MM.1S (cell line): ENCODE data around the gene TMEM121.

Experiments
- DNase-seq: peaks from one replicate; pipeline ENCODE4 v3.0.0-alpha.2; 2015
- H2AFZ ChIP-seq: fragments of 300-600 bp; sonication (generic); 2 replicates; pipeline ENCODE4 v1.6.0; 2016; ENCODE audit warnings: antibody characterized with exemption, low read length
- H3F3A ChIP-seq: fragments of 300-600 bp; sonication (generic); 2 replicates; pipeline ENCODE4 v1.6.1; 2016; ENCODE audit warnings: mild to moderate bottlenecking, antibody characterized with exemption, low read length, moderate library complexity, mixed read lengths; ENCODE audit not compliant: insufficient read depth
- H3K27ac ChIP-seq: fragments of 300-600 bp; sonication (generic); 2 replicates; pipeline ENCODE4 v1.5.1; 2016; ENCODE audit warnings: mild to moderate bottlenecking, low read length
- H3K27me3 ChIP-seq: fragments of 300-600 bp; sonication (generic); replicated peaks from 2 replicates; pipeline ENCODE4 v1.6.0; 2016; ENCODE audit warnings: low read length; ENCODE audit not compliant: insufficient read depth
- H3K36me3 ChIP-seq: fragments of 300-600 bp; sonication (generic); replicated peaks from 2 replicates; pipeline ENCODE4 v1.6.1; 2016; ENCODE audit warnings: mild to moderate bottlenecking, low read length, mixed read lengths; ENCODE audit not compliant: insufficient read depth
- H3K4me1 ChIP-seq: fragments of 300-600 bp; sonication (generic); 2 replicates; pipeline ENCODE4 v1.6.1; 2016; ENCODE audit warnings: low read length, mixed read lengths
- H3K4me2 ChIP-seq: fragments of 300-600 bp; sonication (generic); 2 replicates; pipeline ENCODE4 v1.6.0; 2016; ENCODE audit warnings: low read depth, low read length
- H3K4me3 ChIP-seq: fragments of 300-600 bp; sonication (generic); 2 replicates; pipeline ENCODE4 v1.5.1; 2016; ENCODE audit warnings: low read length, mixed read lengths
- H3K79me2 ChIP-seq: fragments of 300-600 bp; sonication (generic); 2 replicates; pipeline ENCODE4 v1.6.1; 2016; ENCODE audit warnings: mixed run types, low read length, mixed read lengths
- H3K9ac ChIP-seq: fragments of 300-600 bp; sonication (generic); 2 replicates; pipeline ENCODE4 v1.6.1; 2016; ENCODE audit warnings: low read length, mixed read lengths
- H3K9me2 ChIP-seq: fragments of 300-600 bp; sonication (generic); replicated peaks from 2 replicates; pipeline ENCODE4 v1.6.1; 2016; ENCODE audit warnings: mild to moderate bottlenecking, low read length, mixed read lengths; ENCODE audit not compliant: insufficient read depth
- H3K9me3 ChIP-seq: fragments of 300-600 bp; sonication (generic); replicated peaks from 2 replicates; pipeline ENCODE4 v1.6.1; 2016; ENCODE audit warnings: mild to moderate bottlenecking, low read length, mixed read lengths; ENCODE audit not compliant: insufficient read depth
- H4K20me1 ChIP-seq: fragments of 300-600 bp; sonication (generic); 2 replicates; pipeline ENCODE4 v1.6.1; 2016; ENCODE audit warnings: mild to moderate bottlenecking, low read length, moderate library complexity, mixed read lengths; ENCODE audit not compliant: insufficient read depth
- EZH2 ChIP-seq: fragments of 300-600 bp; sonication (generic); optimal IDR thresholded peaks from 2 replicates; pipeline ENCODE3; 2017; ENCODE audit warnings: low read depth, mild to moderate bottlenecking, antibody characterized with exemption, low read length, mixed read lengths
- EZH2phosphoT487 ChIP-seq: fragments of 300-600 bp; sonication (generic); IDR thresholded peaks from 2 replicates; pipeline ENCODE4 v1.6.1; 2018; ENCODE audit warnings: antibody characterized with exemption, low read length
- TF ChIP-seq, protein P1 (sequence below): fragments of 300-600 bp; sonication (generic); IDR thresholded peaks from 2 replicates; pipeline ENCODE4 v1.5.1; 2016; ENCODE audit warnings: antibody characterized with exemption, low read length, mixed read lengths

Gene TMEM121

DNA sequence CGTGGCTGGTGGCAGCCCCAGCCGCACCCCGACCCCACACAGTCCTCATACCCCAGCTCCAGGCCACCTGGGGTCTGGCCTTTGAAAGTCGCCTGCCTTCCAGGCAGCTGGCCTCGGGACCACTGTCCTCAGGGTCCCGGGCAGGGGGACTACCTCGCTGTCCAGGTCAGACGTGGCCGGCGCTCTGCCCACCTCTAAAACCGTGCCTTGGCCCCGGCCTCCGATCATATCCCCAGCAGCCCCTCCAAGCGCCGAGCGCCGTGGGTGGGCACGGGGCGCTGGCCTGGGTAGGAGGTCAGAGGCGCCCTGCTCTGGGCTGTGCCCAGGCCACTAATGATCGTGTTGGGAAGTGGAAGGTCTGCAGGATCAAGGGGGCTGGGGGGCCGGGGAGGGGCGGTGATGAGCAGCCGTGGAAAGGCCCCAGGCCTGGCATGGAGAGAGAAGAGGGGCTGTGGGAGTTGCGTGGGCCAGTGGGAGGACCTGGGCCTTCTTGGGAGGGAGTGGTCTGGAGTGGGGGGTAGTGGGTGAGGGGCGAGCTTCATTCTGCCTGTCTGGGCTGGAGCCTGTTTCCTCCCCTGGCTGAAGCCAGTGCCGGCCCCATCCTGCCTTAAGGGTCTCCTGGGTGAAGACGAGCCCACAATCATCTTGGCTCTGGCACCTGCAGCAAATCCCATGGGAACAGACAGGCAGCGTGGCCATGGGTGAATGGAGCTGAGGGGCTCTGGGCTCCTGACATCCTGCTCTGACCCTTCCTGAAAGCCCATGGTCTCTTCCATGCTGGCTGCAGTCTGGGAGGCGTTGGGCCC lies 4.9 kb downstream of the TMEM121 start:
- Histone ChIP-seq H3K79me2 (no peaks in the 10 kb centered on the region), H3F3A (no peaks in the 10 kb centered on the region), H3K4me2 (no peak overlapping the region), H3K27ac (no peak overlapping the region), H4K20me1 (no peaks in the 10 kb centered on the region), H3K4me3 (no peak overlapping the region), H3K27me3 (peaks cover 52% of the 10 kb centered on the region), H3K9ac (no peak overlapping the region), H2AFZ (no peak overlapping the region), H3K4me1 (peaks cover 4% of the 10 kb centered on the region; the same call in 1 of the 2 replicates), H3K36me3 (no peaks in the 10 kb centered on the region), H3K9me3 (no peaks in the 10 kb centered on the region), H3K9me2 (no peaks in the 10 kb centered on the region)
- no peak for DNase-seq
- TF ChIP-seq EZH2phosphoT487 (no peak), EZH2 (no peak)
- TF ChIP-seq, protein P1, sequence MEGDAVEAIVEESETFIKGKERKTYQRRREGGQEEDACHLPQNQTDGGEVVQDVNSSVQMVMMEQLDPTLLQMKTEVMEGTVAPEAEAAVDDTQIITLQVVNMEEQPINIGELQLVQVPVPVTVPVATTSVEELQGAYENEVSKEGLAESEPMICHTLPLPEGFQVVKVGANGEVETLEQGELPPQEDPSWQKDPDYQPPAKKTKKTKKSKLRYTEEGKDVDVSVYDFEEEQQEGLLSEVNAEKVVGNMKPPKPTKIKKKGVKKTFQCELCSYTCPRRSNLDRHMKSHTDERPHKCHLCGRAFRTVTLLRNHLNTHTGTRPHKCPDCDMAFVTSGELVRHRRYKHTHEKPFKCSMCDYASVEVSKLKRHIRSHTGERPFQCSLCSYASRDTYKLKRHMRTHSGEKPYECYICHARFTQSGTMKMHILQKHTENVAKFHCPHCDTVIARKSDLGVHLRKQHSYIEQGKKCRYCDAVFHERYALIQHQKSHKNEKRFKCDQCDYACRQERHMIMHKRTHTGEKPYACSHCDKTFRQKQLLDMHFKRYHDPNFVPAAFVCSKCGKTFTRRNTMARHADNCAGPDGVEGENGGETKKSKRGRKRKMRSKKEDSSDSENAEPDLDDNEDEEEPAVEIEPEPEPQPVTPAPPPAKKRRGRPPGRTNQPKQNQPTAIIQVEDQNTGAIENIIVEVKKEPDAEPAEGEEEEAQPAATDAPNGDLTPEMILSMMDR = no peak

DNA sequence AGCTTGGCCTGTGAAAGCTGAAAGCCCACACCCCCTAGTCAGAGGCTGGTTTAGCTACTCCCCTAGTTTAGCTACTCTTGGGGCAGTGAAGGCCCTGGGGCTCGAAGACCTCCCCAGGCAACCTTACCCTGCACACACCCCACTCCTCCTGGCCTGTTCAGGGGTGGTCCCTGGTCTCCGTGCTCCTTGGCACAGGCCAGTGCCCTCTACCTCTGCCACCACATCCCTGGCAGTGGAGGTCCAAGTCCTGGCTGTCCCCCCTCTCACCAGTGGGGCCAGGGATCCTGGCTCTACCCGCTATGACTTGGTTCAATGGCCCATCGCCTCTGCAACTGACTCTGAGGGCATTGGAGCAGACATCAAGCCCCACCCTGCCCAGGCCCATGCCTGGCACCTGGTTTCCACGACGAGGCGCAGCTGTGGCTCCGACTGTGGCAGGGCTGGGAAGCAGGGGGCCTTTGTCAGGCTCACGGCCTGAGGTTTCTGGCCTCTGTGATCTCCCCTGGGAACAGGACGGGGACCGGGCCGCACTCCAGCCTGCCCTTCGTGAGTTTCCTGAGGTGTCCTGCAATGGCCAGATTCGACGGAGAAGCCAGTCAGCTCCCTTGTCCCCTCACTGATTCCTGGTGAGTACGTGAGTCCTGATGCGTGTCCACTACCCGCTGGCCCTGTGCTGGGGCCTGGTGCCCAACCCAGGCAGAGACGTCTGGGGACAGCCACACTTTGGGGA lies 5.7 kb downstream of the TMEM121 start:
- Histone ChIP-seq H3K4me2 (no peak overlapping the region), H3K9ac (no peak overlapping the region)

DNA sequence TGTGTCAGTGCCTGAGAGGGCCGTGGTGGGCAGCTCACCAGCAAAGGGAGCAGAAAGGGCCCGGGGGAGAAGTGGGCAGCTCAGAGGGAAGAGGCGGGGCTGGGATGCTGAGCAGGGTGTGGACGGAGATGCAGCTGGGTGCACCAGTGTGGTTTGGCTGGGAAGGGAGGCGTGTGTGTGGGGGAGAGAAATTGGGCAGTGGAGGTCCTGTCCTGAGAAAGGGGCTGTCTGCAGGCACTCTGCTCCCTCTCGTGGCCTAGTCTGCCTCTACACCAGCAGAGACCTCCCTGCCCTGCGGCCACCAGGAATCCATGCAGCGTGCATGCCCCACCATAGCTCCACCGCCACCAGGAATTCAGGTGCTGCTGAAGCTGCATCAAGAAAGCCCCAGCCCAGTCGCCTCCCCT lies 6.4 kb downstream of the TMEM121 start:
- no peak overlapping the region for H3K27ac ChIP-seq
- no peaks in the 10 kb centered on the region for H3K9me3 ChIP-seq
- DNase-seq = no peak
- H4K20me1 ChIP-seq = no peaks in the 10 kb centered on the region
- H3K4me1 ChIP-seq = peaks cover 4% of the 10 kb centered on the region; the same call in 1 of the 2 replicates
- no peak overlapping the region for H3K9ac ChIP-seq
- no peak overlapping the region for H2AFZ ChIP-seq
- no peak overlapping the region for H3K4me2 ChIP-seq
- peaks cover 56% of the 10 kb centered on the region for H3K27me3 ChIP-seq
- H3K79me2 ChIP-seq = no peaks in the 10 kb centered on the region
- TF ChIP-seq EZH2phosphoT487 (no peak), EZH2 (no peak)
- TF ChIP-seq, protein P1 = peak; percentile 45
- H3K9me2 ChIP-seq = no peaks in the 10 kb centered on the region
- H3K36me3 ChIP-seq = no peaks in the 10 kb centered on the region
- H3K4me3 ChIP-seq = no peak overlapping the region
- H3F3A ChIP-seq = no peaks in the 10 kb centered on the region

More for the DNA sequence above, 5.7 kb downstream of the TMEM121 start:
- Histone ChIP-seq H3F3A (no peaks in the 10 kb centered on the region), H3K9me3 (no peaks in the 10 kb centered on the region), H3K4me3 (no peak overlapping the region), H3K4me1 (peaks cover 4% of the 10 kb centered on the region; the same call in 1 of the 2 replicates), H2AFZ (no peak overlapping the region), H4K20me1 (no peaks in the 10 kb centered on the region), H3K27me3 (peaks cover 55% of the 10 kb centered on the region), H3K36me3 (no peaks in the 10 kb centered on the region), H3K79me2 (no peaks in the 10 kb centered on the region), H3K9me2 (no peaks in the 10 kb centered on the region), H3K27ac (no peak overlapping the region)
- TF ChIP-seq EZH2phosphoT487 (no peak), EZH2 (no peak)
- TF ChIP-seq, protein P1 = no peak
- no peak for DNase-seq
